UCSD-AML1 (cell line): ENCODE results near the gene ZNF180.
"Not testable (repeated sequence)": the region's sequence is repeated elsewhere in the genome, so short reads cannot be mapped to it uniquely, and the experiment has no call there.

Experiments
- DNase-seq: peaks from one replicate; lab custom pipeline; 2025; ENCODE audit not compliant: unreplicated experiment; lab: John Stamatoyannopoulos, UW

The ZNF180 gene

GRCh38 chr19:44499559-44499958 is 763 bp downstream of the ZNF180 start:
- DNase-seq: no peak

DNA sequence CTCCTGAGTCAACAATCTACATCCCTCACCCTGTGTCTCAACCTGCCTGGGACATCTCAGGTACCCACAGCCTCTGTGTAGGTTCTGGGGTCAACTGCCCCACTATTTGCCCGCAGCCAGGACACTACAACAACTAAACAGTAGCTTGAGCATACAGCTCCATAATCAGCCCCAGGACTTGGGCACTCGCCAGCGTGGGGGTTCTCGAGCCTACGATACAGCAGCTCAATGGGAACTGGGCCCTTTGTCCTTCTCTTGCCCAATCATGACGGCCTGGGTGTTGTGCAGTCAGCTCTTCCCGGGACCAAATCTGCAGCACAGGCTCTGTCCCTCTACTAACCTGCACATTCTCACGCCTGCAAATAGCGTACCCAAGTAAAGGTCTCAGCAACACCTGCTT is 1.3 kb downstream of the ZNF180 start:
- DNase-seq: no peak

DNA sequence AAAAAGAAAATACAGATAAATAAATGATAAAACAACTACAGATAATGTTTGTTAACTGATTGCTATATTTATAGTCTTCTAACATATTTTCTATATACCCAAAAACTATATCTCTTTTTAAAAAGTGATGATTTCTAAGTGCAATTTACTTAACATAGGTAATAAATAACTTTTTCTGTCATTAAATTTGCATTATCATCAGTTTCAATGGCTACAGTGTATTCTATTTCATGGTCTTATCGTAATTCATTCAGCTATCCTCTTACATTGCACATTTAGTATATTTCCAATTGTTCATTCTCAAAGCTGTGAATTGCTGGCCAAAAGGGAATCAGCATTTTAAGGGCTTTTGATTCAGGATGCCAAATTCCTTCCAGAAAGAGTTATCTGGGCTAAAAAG is 3.6 kb downstream of the ZNF180 start:
- DNase-seq: no peak

GRCh38 chr19:44476559-44477408 is 23.5 kb downstream of the ZNF180 start:
- DNase-seq: no peak

DNA sequence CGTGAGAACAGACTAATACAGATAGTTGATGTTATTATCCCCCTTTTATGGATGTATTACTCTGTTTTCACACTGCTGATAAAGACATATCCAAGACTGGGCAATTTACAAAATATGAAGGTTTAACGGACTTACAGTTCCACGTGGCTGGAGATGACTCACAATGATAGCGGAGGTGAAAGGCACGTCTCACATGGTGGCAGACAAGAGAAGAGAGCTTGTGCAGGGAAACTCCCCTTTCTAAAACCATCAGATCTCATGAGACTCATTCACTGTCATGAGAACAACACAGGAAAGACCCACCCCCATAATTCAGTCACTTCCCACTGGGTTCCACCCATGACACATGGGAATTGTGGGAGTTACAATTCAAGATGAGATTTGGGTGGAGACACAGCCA is 31.6 kb downstream of the ZNF180 start:
- not testable (repeated sequence) for DNase-seq

GRCh38 chr19:44462600-44463286 is 37.6 kb downstream of the ZNF180 start:
- not testable (repeated sequence) for DNase-seq

- not testable (repeated sequence) for DNase-seq
These were observed 44.3 kb downstream of the ZNF180 start for GRCh38 chr19:44456016-44456415.

DNA sequence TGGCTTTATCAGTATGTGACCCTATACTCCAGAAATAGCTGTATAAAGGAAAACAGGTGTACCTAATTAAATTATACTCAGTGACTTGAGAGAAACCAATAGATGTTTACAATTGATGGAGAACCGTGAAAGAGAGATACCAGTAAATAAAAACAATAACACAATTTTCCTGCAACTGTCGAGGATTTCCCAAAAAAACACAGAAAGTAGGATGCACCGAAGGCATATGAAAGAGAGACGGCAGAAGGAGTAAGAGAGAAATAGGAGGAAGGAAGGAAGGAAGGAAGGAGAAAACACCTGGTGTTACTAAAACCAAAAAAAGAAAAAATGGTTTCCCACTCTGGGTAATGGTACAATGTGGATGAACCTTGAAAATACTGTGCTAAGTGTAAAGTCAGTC is 45.2 kb downstream of the ZNF180 start:
- no peak for DNase-seq

GRCh38 chr19:44452367-44452766 is 48.0 kb downstream of the ZNF180 start:
- DNase-seq: no peak

GRCh38 chr19:44451687-44452086 is 48.6 kb downstream of the ZNF180 start:
- no peak for DNase-seq

- peak; percentile 42 for DNase-seq
These were observed 52.2 kb downstream of the ZNF180 start, which contains the start of gene ZNF229 for GRCh38 chr19:44447916-44448674. Gene ZNF229 (minus strand): TSS chr19:44448472. CDS start chr19:44442847, 5,625 bp downstream.

DNA sequence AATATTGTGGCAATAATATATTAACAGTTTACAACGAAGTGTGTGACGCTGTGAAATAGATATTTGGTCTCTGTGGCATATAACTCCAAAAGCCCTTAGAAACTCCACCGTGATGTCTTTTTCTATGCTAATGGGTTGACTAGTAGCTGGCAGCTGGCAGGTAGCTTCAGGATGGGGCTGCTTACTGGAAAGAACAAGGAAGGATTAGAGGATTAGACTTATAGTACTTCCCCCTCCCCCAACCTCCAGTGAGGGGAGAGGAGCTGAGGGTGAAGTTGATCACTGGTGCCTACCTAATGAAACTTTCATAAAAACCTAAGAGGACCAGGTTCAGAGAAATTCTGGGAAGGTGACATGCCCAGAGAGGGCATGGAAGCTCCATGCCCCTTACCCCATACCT is 61.9 kb downstream of the ZNF180 start:
- DNase-seq: no peak

DNA sequence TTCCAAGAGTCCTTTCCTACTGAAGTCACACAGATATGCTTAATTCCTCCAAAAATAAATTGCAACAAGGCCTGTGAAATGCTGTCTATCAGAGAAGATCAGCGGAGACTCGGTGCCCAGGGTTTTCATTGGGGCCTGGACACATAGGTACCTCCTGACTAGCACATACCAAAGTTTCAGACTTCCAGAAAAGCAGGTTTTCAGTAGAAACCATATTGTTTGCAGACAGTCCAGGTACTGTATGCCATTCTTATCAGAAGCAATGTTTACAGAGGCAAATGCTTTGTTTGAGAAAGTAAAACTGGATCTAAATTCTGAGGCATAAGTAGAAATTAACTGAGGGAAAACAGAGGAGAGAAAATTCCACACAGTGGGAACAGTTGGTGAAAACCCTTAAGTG is 64.9 kb downstream of the ZNF180 start:
- DNase-seq: no peak

DNA sequence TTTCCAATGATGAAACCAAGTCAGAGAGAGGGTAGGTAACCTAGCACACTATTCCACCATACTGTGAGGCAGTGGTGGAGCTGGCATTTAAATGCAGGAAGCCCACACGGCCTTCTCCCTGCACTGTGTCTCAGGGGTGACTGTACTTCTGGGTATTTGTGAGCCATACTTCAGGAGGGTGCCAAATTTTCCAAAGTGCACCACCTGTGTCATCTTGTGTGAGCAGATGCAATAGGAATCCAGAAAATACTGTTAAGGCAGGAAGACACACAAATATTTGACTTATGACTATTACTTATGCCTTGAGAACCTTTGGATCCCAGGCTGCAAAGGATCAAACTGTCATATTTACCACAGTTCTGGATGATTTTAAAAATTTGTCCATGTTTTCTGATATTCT is 69.4 kb downstream of the ZNF180 start:
- DNase-seq: no peak
